ENCODE results near the gene MAD1L1. TPM values are rescaled to one million over a fixed set of nuclear protein-coding genes. Genes with fewer than 3 reads are reported as not detected.

Gene MAD1L1
- total RNA-seq, 1 experiment from 2014 or later = 38.5 TPM

DNA sequence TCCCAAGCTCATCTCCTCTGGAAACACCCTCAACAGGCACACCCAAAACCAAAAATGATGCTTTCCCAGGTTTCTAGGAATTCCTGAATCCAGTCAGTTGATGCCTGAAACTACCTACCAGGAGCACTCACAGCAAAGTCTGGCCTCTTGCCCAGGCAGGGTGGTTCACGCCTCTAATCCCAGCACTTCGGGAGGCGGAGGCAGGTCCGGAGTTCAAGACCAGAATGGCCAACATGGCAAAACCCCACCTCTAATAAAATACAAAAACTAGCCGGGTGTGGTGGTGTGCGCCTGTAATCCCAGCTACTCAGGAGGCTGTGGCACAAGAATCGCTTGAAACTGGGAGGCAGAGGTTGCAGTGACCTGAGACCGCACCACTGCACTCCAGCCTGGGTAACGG is 1.9 kb downstream of the MAD1L1 start:
- ATAC-seq (no peak), DNase-seq (ENCODE audit: low read depth, low spot score) (no peak)
- ChIA-PET RAD21 (ENCODE audit: low non-redundant PET in 1 of 2, low total read pairs in 2 of 2, uncharacterized antibody in 2 of 2, unreplicated experiment in 2 of 2) (no interaction called here), CTCF (no interaction called here), POLR2A (no interaction called here)
- H3K79me2 ChIP-seq (ENCODE audit: insufficient read depth, low read length) = peaks cover 77% of the 10 kb centered on the region
- peak overlapping the region; percentile 74; the same call in 1 of the 2 replicates for H3K4me2 ChIP-seq (ENCODE audit: low read length)
- no peaks in the 10 kb centered on the region for H3K9me2 ChIP-seq (ENCODE audit: insufficient read depth)
- no TSS peak for BruUV-seq (replicated peaks)
- TF ChIP-seq EZH2phosphoT487 (IDR thresholded peaks at IDR 0.05; ENCODE audit: borderline replicate concordance) = no peak
- no peak for TF ChIP-seq CEBPB (IDR thresholded peaks at IDR 0.05; ENCODE audit: low read depth)
- TF ChIP-seq ZFX (IDR thresholded peaks at IDR 0.05) = no peak
- TF ChIP-seq SIN3A (IDR thresholded peaks at IDR 0.05; ENCODE audit: low read depth) = no peak
- TF ChIP-seq CBX3 (IDR thresholded peaks at IDR 0.05; ENCODE audit: low read depth) = no peak
- TF ChIP-seq SRF (IDR thresholded peaks at IDR 0.05; ENCODE audit: low read depth) = no peak
- no peak for TF ChIP-seq EGR1 (IDR thresholded peaks at IDR 0.05; ENCODE audit: low read depth)
- no peak for TF ChIP-seq POLR2A (IDR thresholded peaks at IDR 0.05; ENCODE audit: borderline replicate concordance, extremely low read depth, insufficient read depth, insufficient read length)
- TF ChIP-seq, protein P1, sequence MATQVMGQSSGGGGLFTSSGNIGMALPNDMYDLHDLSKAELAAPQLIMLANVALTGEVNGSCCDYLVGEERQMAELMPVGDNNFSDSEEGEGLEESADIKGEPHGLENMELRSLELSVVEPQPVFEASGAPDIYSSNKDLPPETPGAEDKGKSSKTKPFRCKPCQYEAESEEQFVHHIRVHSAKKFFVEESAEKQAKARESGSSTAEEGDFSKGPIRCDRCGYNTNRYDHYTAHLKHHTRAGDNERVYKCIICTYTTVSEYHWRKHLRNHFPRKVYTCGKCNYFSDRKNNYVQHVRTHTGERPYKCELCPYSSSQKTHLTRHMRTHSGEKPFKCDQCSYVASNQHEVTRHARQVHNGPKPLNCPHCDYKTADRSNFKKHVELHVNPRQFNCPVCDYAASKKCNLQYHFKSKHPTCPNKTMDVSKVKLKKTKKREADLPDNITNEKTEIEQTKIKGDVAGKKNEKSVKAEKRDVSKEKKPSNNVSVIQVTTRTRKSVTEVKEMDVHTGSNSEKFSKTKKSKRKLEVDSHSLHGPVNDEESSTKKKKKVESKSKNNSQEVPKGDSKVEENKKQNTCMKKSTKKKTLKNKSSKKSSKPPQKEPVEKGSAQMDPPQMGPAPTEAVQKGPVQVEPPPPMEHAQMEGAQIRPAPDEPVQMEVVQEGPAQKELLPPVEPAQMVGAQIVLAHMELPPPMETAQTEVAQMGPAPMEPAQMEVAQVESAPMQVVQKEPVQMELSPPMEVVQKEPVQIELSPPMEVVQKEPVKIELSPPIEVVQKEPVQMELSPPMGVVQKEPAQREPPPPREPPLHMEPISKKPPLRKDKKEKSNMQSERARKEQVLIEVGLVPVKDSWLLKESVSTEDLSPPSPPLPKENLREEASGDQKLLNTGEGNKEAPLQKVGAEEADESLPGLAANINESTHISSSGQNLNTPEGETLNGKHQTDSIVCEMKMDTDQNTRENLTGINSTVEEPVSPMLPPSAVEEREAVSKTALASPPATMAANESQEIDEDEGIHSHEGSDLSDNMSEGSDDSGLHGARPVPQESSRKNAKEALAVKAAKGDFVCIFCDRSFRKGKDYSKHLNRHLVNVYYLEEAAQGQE (IDR thresholded peaks at IDR 0.05; ENCODE audit: low read depth) = no peak
- no peak for TF ChIP-seq EZH2 (IDR thresholded peaks at IDR 0.05)
- TF ChIP-seq, protein P2, sequence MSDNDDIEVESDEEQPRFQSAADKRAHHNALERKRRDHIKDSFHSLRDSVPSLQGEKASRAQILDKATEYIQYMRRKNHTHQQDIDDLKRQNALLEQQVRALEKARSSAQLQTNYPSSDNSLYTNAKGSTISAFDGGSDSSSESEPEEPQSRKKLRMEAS (IDR thresholded peaks at IDR 0.05) = no peak
- TF ChIP-seq JUND (IDR thresholded peaks at IDR 0.05) = no peak
- no peak for TF ChIP-seq CTCF (IDR thresholded peaks at IDR 0.05 in 2 of 3, conservative IDR thresholded peaks at IDR 0.05 in 1 of 3; ENCODE audit: borderline replicate concordance in 1 of 3, insufficient read depth in 1 of 3, low read depth in 2 of 3, low read length in 2 of 3)
- TF ChIP-seq ELF1 (IDR thresholded peaks at IDR 0.05; ENCODE audit: borderline replicate concordance, low read depth) = no peak
- TF ChIP-seq, protein P3, sequence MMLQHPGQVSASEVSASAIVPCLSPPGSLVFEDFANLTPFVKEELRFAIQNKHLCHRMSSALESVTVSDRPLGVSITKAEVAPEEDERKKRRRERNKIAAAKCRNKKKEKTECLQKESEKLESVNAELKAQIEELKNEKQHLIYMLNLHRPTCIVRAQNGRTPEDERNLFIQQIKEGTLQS (IDR thresholded peaks at IDR 0.05) = no peak
- TF ChIP-seq SP1 (IDR thresholded peaks at IDR 0.05; ENCODE audit: low read depth) = no peak
- no peak for TF ChIP-seq TCF7L2 (IDR thresholded peaks at IDR 0.05; ENCODE audit: borderline replicate concordance, extremely low read depth, insufficient read depth, insufficient read length)
- TF ChIP-seq, protein P4, sequence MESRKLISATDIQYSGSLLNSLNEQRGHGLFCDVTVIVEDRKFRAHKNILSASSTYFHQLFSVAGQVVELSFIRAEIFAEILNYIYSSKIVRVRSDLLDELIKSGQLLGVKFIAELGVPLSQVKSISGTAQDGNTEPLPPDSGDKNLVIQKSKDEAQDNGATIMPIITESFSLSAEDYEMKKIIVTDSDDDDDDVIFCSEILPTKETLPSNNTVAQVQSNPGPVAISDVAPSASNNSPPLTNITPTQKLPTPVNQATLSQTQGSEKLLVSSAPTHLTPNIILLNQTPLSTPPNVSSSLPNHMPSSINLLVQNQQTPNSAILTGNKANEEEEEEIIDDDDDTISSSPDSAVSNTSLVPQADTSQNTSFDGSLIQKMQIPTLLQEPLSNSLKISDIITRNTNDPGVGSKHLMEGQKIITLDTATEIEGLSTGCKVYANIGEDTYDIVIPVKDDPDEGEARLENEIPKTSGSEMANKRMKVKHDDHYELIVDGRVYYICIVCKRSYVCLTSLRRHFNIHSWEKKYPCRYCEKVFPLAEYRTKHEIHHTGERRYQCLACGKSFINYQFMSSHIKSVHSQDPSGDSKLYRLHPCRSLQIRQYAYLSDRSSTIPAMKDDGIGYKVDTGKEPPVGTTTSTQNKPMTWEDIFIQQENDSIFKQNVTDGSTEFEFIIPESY (IDR thresholded peaks at IDR 0.05; ENCODE audit: extremely low read depth, insufficient replicate concordance, low read length) = no peak
- no peak overlapping the region for H3K27ac ChIP-seq (ENCODE audit: low read depth, low read length)
- no peaks in the 10 kb centered on the region for H3K9me3 ChIP-seq (ENCODE audit: control insufficient read depth in 1 of 2, insufficient read depth in 1 of 2, low read depth in 1 of 2, low read length in 2 of 2)
- peaks cover 12 to 34% of the 10 kb centered on the region in 2 experiments; a peak in 3 of 4 replicates for H3K36me3 ChIP-seq (ENCODE audit: control insufficient read depth in 1 of 2, insufficient read depth in 2 of 2, low read length in 2 of 2)
- H3K9ac ChIP-seq (ENCODE audit: low read length) = no peak overlapping the region
- H3K27me3 ChIP-seq (ENCODE audit: insufficient read depth, low read length) = no peaks in the 10 kb centered on the region
- no peak overlapping the region for H3K4me3 ChIP-seq (replicated peaks in 1 of 2; ENCODE audit: low read depth in 1 of 2, low read length in 2 of 2)
- peaks cover 11 to 16% of the 10 kb centered on the region in 2 experiments for H3K4me1 ChIP-seq (ENCODE audit: control insufficient read depth in 1 of 2, insufficient read depth in 2 of 2, low read length in 2 of 2)
- H2AFZ ChIP-seq (ENCODE audit: low read depth, low read length, poor library complexity, severe bottlenecking) = no peak overlapping the region
- H4K20me1 ChIP-seq (ENCODE audit: insufficient read depth) = no peaks in the 10 kb centered on the region
- intact Hi-C loops (cut with micrococcal nuclease) = no loop called here
